GM18517 (cell line): ENCODE results near the gene GPR78.
"Not testable (repeated sequence)": the region's sequence is repeated elsewhere in the genome, so short reads cannot be mapped to it uniquely, and the experiment has no call there.

Source experiments
- ATAC-seq: cut with Tn5 transposase; IDR thresholded peaks from one replicate; pipeline ENCODE4 v1.9.1; 2021; ENCODE audit warnings: mild to moderate bottlenecking, moderate library complexity; ENCODE audit not compliant: unreplicated experiment

The GPR78 gene

DNA sequence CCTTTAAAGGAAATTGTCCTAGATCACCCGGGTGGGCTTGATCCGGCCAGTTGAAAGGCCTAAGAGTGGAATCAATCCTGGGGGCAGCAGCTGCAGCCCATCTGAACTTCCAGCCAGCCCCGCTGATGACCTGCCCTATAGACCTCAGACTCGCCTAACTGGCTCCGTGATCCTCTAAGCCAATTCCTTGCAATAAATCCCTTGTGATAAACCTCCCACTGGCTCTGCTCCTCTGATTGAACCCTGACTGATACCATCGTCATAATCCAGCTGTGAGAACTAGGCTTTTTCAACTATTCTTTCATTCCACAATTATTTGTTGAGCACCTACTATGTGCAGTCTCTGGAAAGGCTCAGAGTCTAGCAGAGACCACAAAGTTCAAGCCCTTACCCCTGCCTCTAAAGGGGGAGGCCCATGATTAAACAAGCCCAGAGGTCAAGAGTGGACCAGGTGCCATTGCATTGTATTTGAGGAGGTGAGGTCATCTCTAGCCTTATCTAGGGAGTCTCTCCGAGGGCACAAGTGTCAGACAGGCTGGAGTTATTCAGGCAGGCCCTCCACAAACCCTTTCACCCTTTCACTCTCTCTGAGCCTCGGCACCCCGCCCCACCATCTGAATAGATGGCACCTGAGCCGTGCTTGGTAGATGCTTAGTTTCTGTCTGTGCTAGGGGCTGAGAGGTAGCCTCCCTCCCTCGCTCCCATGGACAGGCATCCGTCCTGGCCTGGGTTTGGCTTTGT lies 20.5 kb upstream of the GPR78 start:
- ATAC-seq, result no peak

DNA sequence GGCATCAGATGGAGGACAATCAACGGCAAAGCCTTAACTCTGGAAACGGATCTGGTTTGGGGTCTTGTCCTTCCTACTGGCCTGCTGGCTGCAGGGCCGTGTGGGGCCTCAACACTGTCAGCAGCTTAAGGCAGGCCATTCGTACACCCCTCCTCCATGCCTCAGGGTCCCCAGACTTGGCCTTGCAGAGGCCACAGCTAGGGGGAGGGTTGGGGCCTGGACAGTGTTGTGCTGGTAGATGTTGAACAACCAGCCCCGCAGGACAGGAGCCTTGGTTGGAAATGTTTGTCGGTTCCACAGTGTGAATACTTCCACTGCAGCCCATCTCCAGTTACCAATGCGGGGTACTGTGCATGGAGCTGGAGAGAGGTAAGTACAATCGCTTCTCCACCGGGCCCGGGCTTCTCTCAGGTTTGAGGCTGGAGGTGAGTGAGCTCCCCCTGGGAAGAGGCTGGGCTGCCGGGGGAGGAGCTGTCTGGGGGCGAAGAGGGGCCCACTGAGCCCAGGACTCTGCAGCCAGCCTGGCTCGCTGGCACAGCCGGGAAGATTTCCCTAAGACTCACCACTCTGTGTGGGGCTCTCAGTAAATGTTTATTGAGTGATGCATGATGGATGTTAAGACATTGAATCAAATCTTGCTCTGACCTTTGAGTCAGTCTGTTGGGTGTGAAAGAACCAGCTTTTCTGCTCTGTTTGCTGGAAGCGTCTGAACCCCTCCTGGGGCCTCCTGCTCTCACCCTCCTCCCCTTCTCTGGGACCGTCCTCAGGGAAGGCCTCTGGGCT lies 19.7 kb upstream of the GPR78 start:
- ATAC-seq, result no peak

- no peak for ATAC-seq
Measured at GRCh38 chr4:8564595-8564994, 15.6 kb upstream of the GPR78 start.

- ATAC-seq, result no peak
Measured at GRCh38 chr4:8568068-8568668, 12.0 kb upstream of the GPR78 start.

GRCh38 chr4:8570201-8570600 lies 10.0 kb upstream of the GPR78 start:
- ATAC-seq, result no peak

GRCh38 chr4:8571702-8572685 lies 8.2 kb upstream of the GPR78 start:
- no peak for ATAC-seq

DNA sequence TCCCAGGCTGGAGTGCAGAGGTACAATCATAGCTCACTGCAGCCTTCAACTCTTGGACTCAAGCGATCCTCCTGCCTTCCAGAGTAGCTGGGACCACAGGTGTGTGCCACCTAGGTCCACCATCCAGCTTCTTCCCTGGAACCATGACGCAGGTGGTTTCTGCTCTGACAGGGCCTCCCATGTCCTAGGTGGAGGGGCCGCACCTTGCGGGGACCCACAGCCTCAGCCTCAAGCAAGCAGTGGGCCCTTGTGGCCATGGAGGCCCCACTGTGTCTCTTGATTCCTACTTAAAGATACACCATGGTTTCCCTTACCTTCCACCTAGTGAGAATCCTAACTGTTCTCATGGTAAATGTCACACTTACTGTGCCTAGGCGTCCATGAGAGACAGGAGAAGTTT lies 6.9 kb upstream of the GPR78 start:
- no peak for ATAC-seq

GRCh38 chr4:8574796-8575370 lies 5.3 kb upstream of the GPR78 start:
- no peak for ATAC-seq

DNA sequence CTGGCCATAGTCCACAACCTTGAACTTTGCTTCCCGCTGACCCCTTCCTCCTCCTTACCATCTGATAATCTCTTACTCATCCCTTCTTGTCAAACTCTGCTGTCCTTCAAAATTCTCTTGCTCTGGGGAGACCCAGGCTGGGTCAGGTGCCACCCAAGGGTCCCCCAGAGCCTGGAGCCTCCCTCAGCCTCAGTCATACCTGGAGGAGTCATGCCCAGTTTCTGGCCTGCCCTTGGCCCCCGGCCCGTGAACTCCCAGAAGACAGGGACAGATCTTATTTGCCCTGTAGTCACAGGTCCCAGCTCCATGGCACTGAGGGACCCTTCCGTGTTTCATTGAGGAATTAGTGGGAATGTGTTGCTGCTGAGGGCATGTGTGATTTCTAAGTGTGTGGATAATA lies 4.7 kb upstream of the GPR78 start:
- ATAC-seq, result no peak

GRCh38 chr4:8576591-8576990 lies 3.6 kb upstream of the GPR78 start:
- ATAC-seq, result not testable (repeated sequence)

- ATAC-seq, result no peak
Measured at GRCh38 chr4:8577046-8577445, 3.1 kb upstream of the GPR78 start.

GRCh38 chr4:8577972-8578371 lies 2.2 kb upstream of the GPR78 start:
- ATAC-seq, result no peak

- no peak for ATAC-seq
Measured at GRCh38 chr4:8578717-8579116, 1.5 kb upstream of the GPR78 start.

DNA sequence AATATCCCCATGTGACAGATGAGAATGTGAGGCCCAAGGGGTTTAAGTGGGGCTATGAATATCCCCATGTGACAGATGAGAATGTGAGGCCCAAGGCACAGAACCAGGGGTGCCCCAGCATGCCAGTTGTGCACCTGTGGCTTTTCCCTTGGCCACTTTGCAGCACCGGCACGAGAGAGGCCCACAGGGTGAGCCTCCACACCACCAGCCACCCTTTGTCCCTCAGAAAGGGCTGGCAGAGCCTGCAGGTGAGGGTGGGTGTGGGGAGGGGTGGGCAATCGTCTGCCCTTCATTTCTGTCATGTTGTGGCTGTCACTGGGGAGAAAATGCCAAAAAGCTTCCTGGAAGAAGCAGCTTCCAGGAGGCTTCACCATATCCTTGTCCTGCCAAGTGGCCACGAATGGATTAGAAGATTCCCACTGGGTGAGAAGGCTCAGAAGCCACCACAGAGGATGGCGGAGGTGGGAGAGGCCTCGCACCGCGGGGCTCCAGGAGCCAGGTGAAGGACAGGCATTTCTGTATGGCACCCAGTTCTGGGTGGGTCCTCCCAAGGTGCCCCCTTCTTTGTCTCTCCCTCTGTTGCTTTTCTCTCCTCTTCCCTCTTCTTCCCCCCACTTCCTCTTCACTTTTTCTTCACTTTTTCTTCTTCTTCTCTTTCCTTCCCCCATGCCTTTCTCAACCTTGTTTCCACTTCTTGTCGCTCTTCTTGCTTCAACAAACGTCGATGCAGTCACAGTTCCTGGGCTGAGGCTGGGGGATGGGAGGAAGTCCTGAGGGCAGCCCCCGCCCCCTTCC lies 469 bp upstream of the GPR78 start:
- ATAC-seq, result no peak

DNA sequence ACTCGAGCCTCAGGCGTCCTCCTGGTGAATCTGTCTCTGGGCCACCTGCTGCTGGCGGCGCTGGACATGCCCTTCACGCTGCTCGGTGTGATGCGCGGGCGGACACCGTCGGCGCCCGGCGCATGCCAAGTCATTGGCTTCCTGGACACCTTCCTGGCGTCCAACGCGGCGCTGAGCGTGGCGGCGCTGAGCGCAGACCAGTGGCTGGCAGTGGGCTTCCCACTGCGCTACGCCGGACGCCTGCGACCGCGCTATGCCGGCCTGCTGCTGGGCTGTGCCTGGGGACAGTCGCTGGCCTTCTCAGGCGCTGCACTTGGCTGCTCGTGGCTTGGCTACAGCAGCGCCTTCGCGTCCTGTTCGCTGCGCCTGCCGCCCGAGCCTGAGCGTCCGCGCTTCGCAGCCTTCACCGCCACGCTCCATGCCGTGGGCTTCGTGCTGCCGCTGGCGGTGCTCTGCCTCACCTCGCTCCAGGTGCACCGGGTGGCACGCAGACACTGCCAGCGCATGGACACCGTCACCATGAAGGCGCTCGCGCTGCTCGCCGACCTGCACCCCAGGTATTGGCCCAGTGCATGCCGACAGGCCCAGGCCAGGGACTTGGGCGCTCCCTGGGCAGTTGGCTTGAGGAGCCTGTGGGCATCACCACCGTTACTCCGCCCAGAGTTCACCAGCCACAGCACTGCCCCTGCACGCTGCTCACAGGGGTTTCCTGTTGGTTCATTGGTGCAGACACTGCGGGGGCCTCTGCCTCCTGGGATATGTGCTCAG lies 1.1 kb downstream of the GPR78 start:
- no peak for ATAC-seq

DNA sequence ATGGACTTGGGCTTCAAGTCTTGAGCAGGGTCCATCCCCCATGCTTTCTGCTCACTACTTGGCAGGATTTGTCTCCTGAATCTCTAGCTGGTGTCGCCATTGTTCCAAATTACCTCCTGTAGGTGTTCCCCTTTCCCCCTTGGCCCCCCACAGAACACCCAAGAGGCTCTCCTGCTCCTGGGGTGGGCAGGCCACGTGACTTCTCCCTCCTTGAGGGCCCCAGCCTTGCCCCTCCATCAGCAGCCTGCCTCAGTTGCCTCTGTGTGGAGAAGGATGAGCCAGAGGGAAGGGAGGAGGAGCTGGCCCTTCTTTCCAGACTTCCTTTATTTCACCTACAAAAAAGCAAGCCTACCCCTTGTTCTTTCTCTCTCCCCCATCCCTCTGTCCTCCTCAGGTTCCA lies 1.8 kb downstream of the GPR78 start:
- no peak for ATAC-seq

DNA sequence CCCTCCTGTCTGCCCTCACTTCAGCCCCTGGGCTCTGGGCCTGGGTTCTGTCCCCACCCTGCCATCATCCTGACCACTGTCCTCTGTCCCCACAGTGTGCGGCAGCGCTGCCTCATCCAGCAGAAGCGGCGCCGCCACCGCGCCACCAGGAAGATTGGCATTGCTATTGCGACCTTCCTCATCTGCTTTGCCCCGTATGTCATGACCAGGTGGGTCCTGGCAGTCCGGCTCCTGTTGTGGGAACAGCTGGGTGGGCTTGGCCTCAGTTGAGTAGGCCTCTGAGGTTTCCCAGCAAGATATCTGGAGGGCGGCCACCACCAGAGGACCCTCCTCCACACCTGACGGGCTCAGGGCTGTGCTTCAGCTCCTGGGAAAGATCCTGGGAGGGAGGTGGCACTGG lies 2.2 kb downstream of the GPR78 start:
- no peak for ATAC-seq

GRCh38 chr4:8582941-8583654 lies 2.9 kb downstream of the GPR78 start:
- no peak for ATAC-seq
